ENCODE data around the gene ATG7.

The ATG7 gene

DNA sequence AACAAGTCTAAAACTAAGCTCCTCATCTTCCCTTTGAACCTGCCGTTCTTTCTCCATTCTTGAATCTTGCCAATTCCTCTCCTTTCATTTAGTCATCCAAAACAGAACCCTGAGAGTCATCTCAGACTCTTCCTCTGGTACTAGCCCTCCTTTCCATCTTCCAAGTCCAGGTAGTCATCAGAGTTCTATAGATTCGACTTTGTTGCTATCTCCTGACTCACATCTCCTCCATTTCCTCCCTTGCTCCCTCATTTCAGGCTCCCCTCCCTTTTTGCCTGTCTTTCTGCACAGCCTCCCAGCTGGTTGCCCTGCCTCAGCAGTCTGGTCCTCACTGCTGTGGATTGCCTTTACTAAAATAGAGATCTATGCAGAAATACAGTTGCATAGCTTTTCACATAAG, 4.7 kb downstream of the ATG7 start:
- Histone ChIP-seq H3K27ac (ENCODE audit: low read depth in 2 of 2, low read length in 2 of 2) (no peak overlapping the region), H3K9me3 (ENCODE audit: control insufficient read depth in 2 of 2, low read length in 2 of 2) (no peaks in the 10 kb centered on the region), H3K4me3 (ENCODE audit: low read length in 2 of 2) (no peak overlapping the region), H3K9ac (ENCODE audit: low read depth in 1 of 2, low read length in 2 of 2) (no peak overlapping the region), H3K36me3 (ENCODE audit: control insufficient read depth in 2 of 2, insufficient read depth in 2 of 2, low read length in 2 of 2) (peaks cover 1 to 14% of the 10 kb centered on the region in 2 donors), H3K4me1 (ENCODE audit: control insufficient read depth in 2 of 2, insufficient read depth in 2 of 2, low read length in 2 of 2) (peaks cover 6 to 8% of the 10 kb centered on the region in 2 donors), H3K27me3 (ENCODE audit: control insufficient read depth in 2 of 2, insufficient read depth in 2 of 2, low read length in 2 of 2) (no peaks in the 10 kb centered on the region)

DNA sequence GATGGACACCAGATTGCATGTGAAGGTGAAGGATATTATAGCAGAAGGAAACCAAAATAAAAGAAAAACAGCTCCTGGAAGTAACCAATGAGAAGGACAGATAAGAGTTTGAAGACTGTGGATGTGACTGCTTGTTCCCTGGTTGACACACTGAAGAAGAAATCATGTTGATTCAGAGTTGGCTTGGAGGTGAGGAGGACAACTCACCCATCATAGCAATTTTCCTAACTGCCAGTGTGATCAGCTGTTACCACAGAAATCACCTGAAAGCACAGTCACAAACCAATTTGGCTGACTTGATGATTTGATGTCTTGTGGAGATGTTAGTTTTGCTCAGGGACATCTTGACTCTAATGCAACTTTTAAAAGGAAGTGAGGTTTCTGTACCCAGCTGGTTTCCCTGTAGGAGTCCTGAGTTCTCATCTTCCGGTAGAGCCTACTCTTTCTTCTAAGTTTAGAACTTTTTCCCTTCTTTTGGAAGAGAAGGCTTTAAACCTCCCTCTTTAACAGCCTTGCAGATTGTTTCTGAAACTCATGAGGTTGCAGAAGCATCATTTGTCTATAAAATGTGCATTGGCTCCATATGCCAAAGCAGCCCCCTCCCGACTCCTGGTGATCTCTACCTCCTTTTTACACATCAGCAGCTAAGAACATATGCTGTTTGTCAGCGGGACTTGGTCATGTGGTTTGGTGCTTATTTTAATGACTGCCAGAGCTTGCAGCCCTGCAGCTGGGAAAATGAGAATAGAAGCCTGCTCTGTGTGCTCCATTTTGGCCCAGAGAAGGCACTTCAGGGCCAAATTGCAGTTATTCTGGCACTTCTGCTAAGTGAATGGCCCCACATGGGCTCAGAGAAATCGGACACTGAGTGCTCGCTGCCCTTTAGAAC, 10.3 kb downstream of the ATG7 start:
- H3K27me3 ChIP-seq (ENCODE audit: control insufficient read depth in 2 of 2, insufficient read depth in 2 of 2, low read length in 2 of 2) = no peaks in the 10 kb centered on the region
- peaks cover 6 to 24% of the 10 kb centered on the region in 2 donors for H3K36me3 ChIP-seq (ENCODE audit: control insufficient read depth in 2 of 2, insufficient read depth in 2 of 2, low read length in 2 of 2)
- peaks cover 4 to 9% of the 10 kb centered on the region in 2 donors for H3K4me1 ChIP-seq (ENCODE audit: control insufficient read depth in 2 of 2, insufficient read depth in 2 of 2, low read length in 2 of 2)
- H3K4me3 ChIP-seq (ENCODE audit: low read length in 2 of 2) = no peak overlapping the region
- no peak overlapping the region for H3K9ac ChIP-seq (ENCODE audit: low read depth in 1 of 2, low read length in 2 of 2)
- H3K9me3 ChIP-seq (ENCODE audit: control insufficient read depth in 2 of 2, low read length in 2 of 2) = no peaks in the 10 kb centered on the region
- peak overlapping the region; percentile 16 to 67 for H3K27ac ChIP-seq (ENCODE audit: low read depth in 2 of 2, low read length in 2 of 2)

DNA sequence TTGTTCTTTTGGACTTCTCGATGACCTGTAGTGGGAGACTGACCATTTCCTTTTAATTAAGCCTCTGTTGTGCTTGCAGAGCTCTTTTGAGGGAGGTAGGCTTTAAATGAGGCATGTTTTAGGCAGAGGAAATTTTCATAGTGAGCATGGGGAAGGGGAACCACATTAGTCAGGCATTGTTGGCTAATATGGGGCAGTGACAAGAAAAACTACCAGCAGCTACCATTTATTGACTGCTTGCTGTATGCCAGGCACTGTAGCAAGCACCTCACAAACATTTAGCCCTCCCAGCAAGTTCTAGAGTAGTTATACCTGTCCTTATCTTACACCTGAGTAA, 10.9 kb downstream of the ATG7 start:
- Histone ChIP-seq H3K27me3 (ENCODE audit: control insufficient read depth in 2 of 2, insufficient read depth in 2 of 2, low read length in 2 of 2) (no peaks in the 10 kb centered on the region), H3K4me3 (ENCODE audit: low read length in 2 of 2) (no peak overlapping the region), H3K4me1 (ENCODE audit: control insufficient read depth in 2 of 2, insufficient read depth in 2 of 2, low read length in 2 of 2) (peaks cover 4 to 14% of the 10 kb centered on the region in 2 donors), H3K9ac (ENCODE audit: low read depth in 1 of 2, low read length in 2 of 2) (no peak overlapping the region), H3K36me3 (ENCODE audit: control insufficient read depth in 2 of 2, insufficient read depth in 2 of 2, low read length in 2 of 2) (peaks cover 6 to 24% of the 10 kb centered on the region in 2 donors), H3K27ac (ENCODE audit: low read depth in 2 of 2, low read length in 2 of 2) (peak overlapping the region; percentile 8 to 67), H3K9me3 (ENCODE audit: control insufficient read depth in 2 of 2, low read length in 2 of 2) (no peaks in the 10 kb centered on the region)

DNA sequence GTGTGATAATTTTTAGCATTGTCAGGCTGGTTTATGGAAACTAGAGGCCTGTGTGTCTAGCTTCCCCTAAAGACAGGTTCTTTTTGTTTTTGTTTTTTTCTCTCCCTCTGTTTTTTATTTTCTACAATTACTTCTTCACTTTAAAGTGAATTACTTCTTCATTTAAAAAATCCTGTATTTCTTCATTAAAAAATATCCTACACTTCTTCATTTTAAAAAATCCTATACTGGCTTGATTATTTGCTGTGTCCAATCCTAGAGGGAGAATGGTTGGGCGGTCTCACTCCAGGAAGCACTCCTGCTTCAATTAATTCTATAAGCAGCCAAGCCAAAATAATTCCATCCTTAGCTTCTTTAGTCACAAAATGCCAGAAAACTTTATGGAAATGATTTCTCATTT, 11.8 kb downstream of the ATG7 start:
- no peak overlapping the region for H3K27ac ChIP-seq (ENCODE audit: low read depth in 2 of 2, low read length in 2 of 2)
- H3K27me3 ChIP-seq (ENCODE audit: control insufficient read depth in 2 of 2, insufficient read depth in 2 of 2, low read length in 2 of 2) = no peaks in the 10 kb centered on the region
- peaks cover 4 to 19% of the 10 kb centered on the region in 2 donors for H3K4me1 ChIP-seq (ENCODE audit: control insufficient read depth in 2 of 2, insufficient read depth in 2 of 2, low read length in 2 of 2)
- peaks cover 6 to 24% of the 10 kb centered on the region in 2 donors for H3K36me3 ChIP-seq (ENCODE audit: control insufficient read depth in 2 of 2, insufficient read depth in 2 of 2, low read length in 2 of 2)
- no peak overlapping the region for H3K4me3 ChIP-seq (ENCODE audit: low read length in 2 of 2)
- H3K9ac ChIP-seq (ENCODE audit: low read depth in 1 of 2, low read length in 2 of 2) = no peak overlapping the region
- H3K9me3 ChIP-seq (ENCODE audit: control insufficient read depth in 2 of 2, low read length in 2 of 2) = no peaks in the 10 kb centered on the region

DNA sequence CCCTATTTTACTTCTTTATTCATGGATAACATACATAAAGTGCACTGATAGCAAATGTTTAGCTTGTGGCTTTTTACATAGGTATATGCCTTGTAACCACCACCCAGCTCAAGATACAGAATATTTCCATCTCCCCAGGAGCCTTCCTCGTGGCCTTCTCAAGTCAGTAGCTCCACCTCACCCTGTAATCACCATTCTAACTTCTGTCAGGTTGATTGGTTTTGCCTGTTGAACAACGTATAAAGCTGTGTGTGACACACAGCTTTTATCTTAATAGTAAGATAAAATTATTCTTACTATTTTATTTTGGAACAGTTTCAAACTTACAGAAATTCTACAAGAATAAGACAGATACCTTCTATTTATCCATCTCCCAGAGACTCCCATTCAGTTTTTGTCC, 13.3 kb downstream of the ATG7 start:
- Histone ChIP-seq H3K27ac (ENCODE audit: low read depth in 2 of 2, low read length in 2 of 2) (no peak overlapping the region), H3K36me3 (ENCODE audit: control insufficient read depth in 2 of 2, insufficient read depth in 2 of 2, low read length in 2 of 2) (peaks cover 6 to 18% of the 10 kb centered on the region in 2 donors), H3K4me3 (ENCODE audit: low read length in 2 of 2) (no peak overlapping the region), H3K9ac (ENCODE audit: low read depth in 1 of 2, low read length in 2 of 2) (no peak overlapping the region), H3K27me3 (ENCODE audit: control insufficient read depth in 2 of 2, insufficient read depth in 2 of 2, low read length in 2 of 2) (no peaks in the 10 kb centered on the region), H3K4me1 (ENCODE audit: control insufficient read depth in 2 of 2, insufficient read depth in 2 of 2, low read length in 2 of 2) (peaks cover 8 to 21% of the 10 kb centered on the region in 2 donors), H3K9me3 (ENCODE audit: control insufficient read depth in 2 of 2, low read length in 2 of 2) (no peaks in the 10 kb centered on the region)

DNA sequence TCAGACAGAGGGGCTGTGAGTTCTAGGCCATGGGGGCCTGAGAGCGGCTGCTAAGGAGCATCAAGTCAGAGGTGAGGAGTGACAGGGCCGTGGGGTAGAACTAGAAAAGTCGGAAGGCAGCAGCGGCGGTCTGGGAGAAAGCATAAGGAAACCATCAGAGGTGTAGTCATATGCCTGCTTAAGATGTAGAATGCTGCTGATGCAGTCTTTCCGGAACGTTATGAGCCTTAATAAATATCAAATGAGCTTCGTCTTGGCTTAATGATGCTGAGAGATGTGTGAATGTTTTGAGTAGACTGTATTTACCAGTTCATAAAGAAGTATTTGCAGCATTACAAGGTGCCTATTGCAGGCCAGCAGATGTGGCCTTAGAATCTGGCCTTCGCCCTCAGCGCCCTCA, 15.2 kb downstream of the ATG7 start:
- Histone ChIP-seq H3K4me3 (ENCODE audit: low read length in 2 of 2) (no peak overlapping the region), H3K9me3 (ENCODE audit: control insufficient read depth in 2 of 2, low read length in 2 of 2) (no peaks in the 10 kb centered on the region), H3K36me3 (ENCODE audit: control insufficient read depth in 2 of 2, insufficient read depth in 2 of 2, low read length in 2 of 2) (peaks cover 0 to 17% of the 10 kb centered on the region in 2 donors), H3K27me3 (ENCODE audit: control insufficient read depth in 2 of 2, insufficient read depth in 2 of 2, low read length in 2 of 2) (no peaks in the 10 kb centered on the region), H3K27ac (ENCODE audit: low read depth in 2 of 2, low read length in 2 of 2) (peak overlapping the region in 1 of 2 donors; percentile 43), H3K9ac (ENCODE audit: low read depth in 1 of 2, low read length in 2 of 2) (no peak overlapping the region), H3K4me1 (ENCODE audit: control insufficient read depth in 2 of 2, insufficient read depth in 2 of 2, low read length in 2 of 2) (peaks cover 4 to 21% of the 10 kb centered on the region in 2 donors)

DNA sequence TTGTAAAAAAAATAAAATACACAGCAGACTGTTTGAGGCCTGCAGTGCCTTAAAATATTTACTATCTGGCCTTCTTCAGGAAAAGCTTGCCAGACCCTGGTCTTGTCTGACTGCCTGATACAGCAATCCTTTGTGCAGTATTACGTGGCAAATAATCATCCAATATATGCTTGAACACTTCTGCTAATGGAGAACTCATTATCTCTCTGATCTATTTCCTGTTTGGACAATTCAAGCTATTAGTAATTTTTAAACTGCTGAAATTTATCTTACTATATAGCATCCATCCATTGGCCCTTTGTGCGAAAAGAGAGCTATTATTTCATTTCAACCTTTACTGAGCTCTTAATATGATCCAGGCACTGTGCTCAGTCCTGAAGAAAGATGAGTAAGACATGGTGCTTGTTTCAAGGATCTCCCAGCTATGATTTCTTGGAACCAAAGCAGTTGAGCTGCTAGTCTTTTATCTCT, 15.9 kb downstream of the ATG7 start:
- H3K4me1 ChIP-seq (ENCODE audit: control insufficient read depth in 2 of 2, insufficient read depth in 2 of 2, low read length in 2 of 2) = peaks cover 4 to 21% of the 10 kb centered on the region in 2 donors
- no peaks in the 10 kb centered on the region for H3K27me3 ChIP-seq (ENCODE audit: control insufficient read depth in 2 of 2, insufficient read depth in 2 of 2, low read length in 2 of 2)
- no peaks in the 10 kb centered on the region for H3K9me3 ChIP-seq (ENCODE audit: control insufficient read depth in 2 of 2, low read length in 2 of 2)
- no peak overlapping the region for H3K9ac ChIP-seq (ENCODE audit: low read depth in 1 of 2, low read length in 2 of 2)
- no peak overlapping the region for H3K4me3 ChIP-seq (ENCODE audit: low read length in 2 of 2)
- peaks cover 0 to 12% of the 10 kb centered on the region in 2 donors for H3K36me3 ChIP-seq (ENCODE audit: control insufficient read depth in 2 of 2, insufficient read depth in 2 of 2, low read length in 2 of 2)
- peak overlapping the region in 1 of 2 donors; percentile 43 for H3K27ac ChIP-seq (ENCODE audit: low read depth in 2 of 2, low read length in 2 of 2)

DNA sequence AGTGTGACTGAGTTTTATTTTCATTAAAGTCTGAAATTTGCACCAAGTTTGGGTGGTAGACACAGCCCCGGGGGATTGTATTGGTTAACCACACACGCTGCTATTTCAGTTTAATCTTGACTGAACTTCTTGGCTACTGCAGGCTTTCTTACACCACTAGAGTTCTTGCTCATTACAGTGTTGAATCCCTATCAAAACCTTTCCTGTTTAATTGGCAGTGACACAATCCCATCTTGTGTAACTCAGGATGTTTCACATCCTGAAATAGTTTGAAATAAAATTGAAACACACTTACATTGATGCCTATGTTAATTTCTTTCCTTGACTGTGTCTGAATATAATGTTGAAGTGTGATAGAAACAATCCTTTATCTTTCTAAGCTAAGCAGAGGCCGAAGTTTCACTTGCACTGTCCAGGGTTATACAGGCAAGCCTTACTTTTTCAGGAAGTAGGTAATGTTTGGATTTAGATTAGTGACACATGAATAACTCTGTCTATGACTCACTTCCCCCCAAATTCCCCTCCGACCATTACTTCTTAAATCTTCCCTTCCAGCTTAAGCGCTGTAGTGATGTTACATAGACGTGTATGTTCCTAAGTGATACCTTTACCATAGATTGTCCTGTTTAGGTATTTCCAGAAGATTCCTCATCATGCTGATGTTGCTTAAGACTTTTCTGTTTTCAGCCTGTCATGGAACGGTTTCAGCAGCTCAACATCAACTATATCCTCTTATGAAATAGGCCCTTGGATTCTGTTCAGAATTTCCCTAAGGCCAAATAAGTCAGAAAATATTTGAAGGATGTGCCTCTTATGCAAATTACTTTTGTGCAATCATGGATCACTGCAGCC, 16.8 kb downstream of the ATG7 start:
- Histone ChIP-seq H3K4me1 (ENCODE audit: control insufficient read depth in 2 of 2, insufficient read depth in 2 of 2, low read length in 2 of 2) (peaks cover 4 to 17% of the 10 kb centered on the region in 2 donors), H3K27ac (ENCODE audit: low read depth in 2 of 2, low read length in 2 of 2) (peak overlapping the region; percentile 43 to 46), H3K9me3 (ENCODE audit: control insufficient read depth in 2 of 2, low read length in 2 of 2) (no peaks in the 10 kb centered on the region), H3K27me3 (ENCODE audit: control insufficient read depth in 2 of 2, insufficient read depth in 2 of 2, low read length in 2 of 2) (no peaks in the 10 kb centered on the region), H3K36me3 (ENCODE audit: control insufficient read depth in 2 of 2, insufficient read depth in 2 of 2, low read length in 2 of 2) (peaks cover 0 to 7% of the 10 kb centered on the region in 2 donors), H3K9ac (ENCODE audit: low read depth in 1 of 2, low read length in 2 of 2) (no peak overlapping the region), H3K4me3 (ENCODE audit: low read length in 2 of 2) (no peak overlapping the region)

DNA sequence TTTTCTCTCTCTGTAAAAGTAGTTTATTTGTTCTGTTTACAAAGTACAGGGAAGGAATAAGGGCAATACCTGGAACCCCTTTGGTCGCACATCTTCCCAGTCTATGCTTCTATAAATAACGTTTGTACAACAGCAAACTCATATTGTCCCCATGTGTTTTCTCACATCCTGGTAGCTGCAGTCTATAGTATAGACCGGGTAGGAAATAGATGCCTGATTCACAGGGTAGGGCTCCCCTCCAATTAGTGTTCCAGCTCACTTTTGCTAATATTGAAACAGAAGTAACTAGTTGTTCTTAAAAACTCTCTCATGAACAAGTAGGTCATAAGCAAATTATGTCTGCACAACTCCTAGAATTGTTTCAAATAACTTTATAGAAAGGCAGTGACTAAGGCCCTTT, 17.7 kb downstream of the ATG7 start:
- no peak overlapping the region for H3K9ac ChIP-seq (ENCODE audit: low read depth in 1 of 2, low read length in 2 of 2)
- H3K4me3 ChIP-seq (ENCODE audit: low read length in 2 of 2) = no peak overlapping the region
- H3K4me1 ChIP-seq (ENCODE audit: control insufficient read depth in 2 of 2, insufficient read depth in 2 of 2, low read length in 2 of 2) = peaks cover 4 to 17% of the 10 kb centered on the region in 2 donors
- H3K36me3 ChIP-seq (ENCODE audit: control insufficient read depth in 2 of 2, insufficient read depth in 2 of 2, low read length in 2 of 2) = peaks cover 0 to 7% of the 10 kb centered on the region in 2 donors
- H3K27me3 ChIP-seq (ENCODE audit: control insufficient read depth in 2 of 2, insufficient read depth in 2 of 2, low read length in 2 of 2) = no peaks in the 10 kb centered on the region
- H3K27ac ChIP-seq (ENCODE audit: low read depth in 2 of 2, low read length in 2 of 2) = peak overlapping the region; percentile 5 to 33
- H3K9me3 ChIP-seq (ENCODE audit: control insufficient read depth in 2 of 2, low read length in 2 of 2) = no peaks in the 10 kb centered on the region

Measured in mucosa of rectum (tissue), 2 donors.